K562 (cell line): ENCODE measurements around the gene CCDC187. TPM values are rescaled to one million over a fixed set of nuclear protein-coding genes. Genes with fewer than 3 reads are reported as not detected.
A peak's percentile ranks its signal among the peaks of the same experiment; 100 is the strongest.

Experiments
- JUN ChIP-seq, 2 experiments: sonication (generic) in 1 of 2; formaldehyde crosslinking in 1 of 2; IDR thresholded peaks; 2 replicates each; pipeline versions ENCODE4 v1.6.1 to v1.8.0; 2012 to 2022; ENCODE audit warnings: borderline replicate concordance in 2 of 2, mild to moderate bottlenecking in 2 of 2, improper control_type of control experiment in 1 of 2, low read depth in 1 of 2, low read length in 1 of 2, missing genetic modification reagents in 1 of 2
- polyA plus RNA-seq, 8 experiments: library from polyadenylated mRNA; depleted of rRNA in 4 of 8; stranded (reverse) in 5 of 8; unstranded in 3 of 8; fragments of >200 nt; fragmentation: Nextera tagmentation in 2 of 8; fragmentation: Illumina TruSeq in 1 of 8; extraction: Ambion mirVana in 2 of 8; extraction: Trizol in 1 of 8; gene quantifications; 2 replicates each; pipeline versions ENCODE4 v1.2.1 to v1.2.3, GENCODE V29; 2011 to 2014; ENCODE audit warnings: inconsistent platforms in 1 of 8, missing spikeins in 1 of 8
- total RNA-seq, 7 experiments: library from RNA; depleted of rRNA in 6 of 7; stranded (reverse); fragments of >200 nt in 6 of 7; fragmentation: Illumina TruSeq in 2 of 7; extraction: Trizol in 2 of 7; gene quantifications; 2 replicates each; pipeline versions ENCODE4 v1.2.1 to v1.2.3, GENCODE V29; 2011 to 2021; ENCODE audit warnings: low replicate concordance in 1 of 7
- TF ChIP-seq, protein P1 (sequence below), 2 experiments: fragments of 450-650 bp; formaldehyde crosslinking in 1 of 2; IDR thresholded peaks; 2 replicates each; pipeline versions ENCODE4 v1.4.0 to v1.6.1; 2014 to 2020; ENCODE audit warnings: mild to moderate bottlenecking in 2 of 2, borderline replicate concordance in 1 of 2, low read depth in 1 of 2
- TF ChIP-seq, protein P2 (sequence below): IDR thresholded peaks from 2 replicates; pipeline ENCODE4 v1.6.1; 2011; ENCODE audit warnings: borderline replicate concordance, low read depth, mild to moderate bottlenecking, moderate library complexity, low read length; ENCODE audit not compliant: insufficient read depth, poor library complexity, severe bottlenecking

Gene CCDC187
- total and polyA plus RNA-seq, 9 of the 15 experiments (the other 6 are each of a cell fraction or from before 2014, with no cell fraction given): not detected

DNA sequence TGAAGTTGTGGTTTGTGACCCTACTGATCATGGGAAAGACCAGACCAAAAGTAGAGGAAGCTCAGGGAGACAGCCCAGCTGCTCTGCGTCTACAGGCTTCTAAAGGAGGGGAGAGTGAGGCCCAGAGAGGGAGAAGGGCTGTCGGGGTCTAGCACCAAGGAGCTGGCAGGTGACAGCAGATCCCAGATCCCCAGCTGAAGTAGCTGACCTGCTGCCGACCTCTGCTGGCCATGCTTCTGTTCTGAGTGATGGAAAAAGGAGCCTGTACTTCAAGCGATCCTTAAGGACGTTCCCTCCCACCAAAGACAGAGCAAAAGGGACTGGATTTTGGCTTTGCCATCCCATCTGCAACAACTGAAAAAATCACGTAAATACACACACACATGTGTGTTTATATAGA lies 35.6 kb downstream of the CCDC187 start (continued):
- TF ChIP-seq, protein P1, sequence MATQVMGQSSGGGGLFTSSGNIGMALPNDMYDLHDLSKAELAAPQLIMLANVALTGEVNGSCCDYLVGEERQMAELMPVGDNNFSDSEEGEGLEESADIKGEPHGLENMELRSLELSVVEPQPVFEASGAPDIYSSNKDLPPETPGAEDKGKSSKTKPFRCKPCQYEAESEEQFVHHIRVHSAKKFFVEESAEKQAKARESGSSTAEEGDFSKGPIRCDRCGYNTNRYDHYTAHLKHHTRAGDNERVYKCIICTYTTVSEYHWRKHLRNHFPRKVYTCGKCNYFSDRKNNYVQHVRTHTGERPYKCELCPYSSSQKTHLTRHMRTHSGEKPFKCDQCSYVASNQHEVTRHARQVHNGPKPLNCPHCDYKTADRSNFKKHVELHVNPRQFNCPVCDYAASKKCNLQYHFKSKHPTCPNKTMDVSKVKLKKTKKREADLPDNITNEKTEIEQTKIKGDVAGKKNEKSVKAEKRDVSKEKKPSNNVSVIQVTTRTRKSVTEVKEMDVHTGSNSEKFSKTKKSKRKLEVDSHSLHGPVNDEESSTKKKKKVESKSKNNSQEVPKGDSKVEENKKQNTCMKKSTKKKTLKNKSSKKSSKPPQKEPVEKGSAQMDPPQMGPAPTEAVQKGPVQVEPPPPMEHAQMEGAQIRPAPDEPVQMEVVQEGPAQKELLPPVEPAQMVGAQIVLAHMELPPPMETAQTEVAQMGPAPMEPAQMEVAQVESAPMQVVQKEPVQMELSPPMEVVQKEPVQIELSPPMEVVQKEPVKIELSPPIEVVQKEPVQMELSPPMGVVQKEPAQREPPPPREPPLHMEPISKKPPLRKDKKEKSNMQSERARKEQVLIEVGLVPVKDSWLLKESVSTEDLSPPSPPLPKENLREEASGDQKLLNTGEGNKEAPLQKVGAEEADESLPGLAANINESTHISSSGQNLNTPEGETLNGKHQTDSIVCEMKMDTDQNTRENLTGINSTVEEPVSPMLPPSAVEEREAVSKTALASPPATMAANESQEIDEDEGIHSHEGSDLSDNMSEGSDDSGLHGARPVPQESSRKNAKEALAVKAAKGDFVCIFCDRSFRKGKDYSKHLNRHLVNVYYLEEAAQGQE (IDR thresholded peaks at IDR 0.05; ENCODE audit: borderline replicate concordance): peak; percentile 58; the same call in 1 of the 2 replicates
- TF ChIP-seq, protein P1 (CRISPR knock-in tag; IDR thresholded peaks at IDR 0.05; ENCODE audit: low read depth): no peak
- TF ChIP-seq, protein P2, sequence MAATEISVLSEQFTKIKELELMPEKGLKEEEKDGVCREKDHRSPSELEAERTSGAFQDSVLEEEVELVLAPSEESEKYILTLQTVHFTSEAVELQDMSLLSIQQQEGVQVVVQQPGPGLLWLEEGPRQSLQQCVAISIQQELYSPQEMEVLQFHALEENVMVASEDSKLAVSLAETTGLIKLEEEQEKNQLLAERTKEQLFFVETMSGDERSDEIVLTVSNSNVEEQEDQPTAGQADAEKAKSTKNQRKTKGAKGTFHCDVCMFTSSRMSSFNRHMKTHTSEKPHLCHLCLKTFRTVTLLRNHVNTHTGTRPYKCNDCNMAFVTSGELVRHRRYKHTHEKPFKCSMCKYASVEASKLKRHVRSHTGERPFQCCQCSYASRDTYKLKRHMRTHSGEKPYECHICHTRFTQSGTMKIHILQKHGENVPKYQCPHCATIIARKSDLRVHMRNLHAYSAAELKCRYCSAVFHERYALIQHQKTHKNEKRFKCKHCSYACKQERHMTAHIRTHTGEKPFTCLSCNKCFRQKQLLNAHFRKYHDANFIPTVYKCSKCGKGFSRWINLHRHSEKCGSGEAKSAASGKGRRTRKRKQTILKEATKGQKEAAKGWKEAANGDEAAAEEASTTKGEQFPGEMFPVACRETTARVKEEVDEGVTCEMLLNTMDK: no peak
- TF ChIP-seq JUN (IDR thresholded peaks at IDR 0.05; ENCODE audit: borderline replicate concordance, low read depth, low read length): no peak
- no peak for TF ChIP-seq JUN (CRISPR knock-in tag; IDR thresholded peaks at IDR 0.05; ENCODE audit: borderline replicate concordance)
